ENCODE measurements around the gene CARS2. TPM values are rescaled to one million over a fixed set of nuclear protein-coding genes. Genes with fewer than 3 reads are reported as not detected.

CARS2 gene
- total RNA-seq, 2 experiments from 2014 or later = 45.0 to 47.3 TPM

GRCh38 chr13:110624766-110625756, 80.9 kb downstream of the CARS2 start:
- Histone ChIP-seq H3K27ac (ENCODE audit: low read depth, low read length, poor library complexity, severe bottlenecking) (no peak overlapping the region), H2AFZ (ENCODE audit: low read length) (no peak overlapping the region), H3K4me1 (ENCODE audit: insufficient read depth, low read length, poor library complexity, severe bottlenecking) (no peaks in the 10 kb centered on the region), H3K9me2 (ENCODE audit: insufficient read depth, low read length) (no peaks in the 10 kb centered on the region), H3K9me3 (ENCODE audit: low read length) (no peaks in the 10 kb centered on the region), H4K20me1 (ENCODE audit: insufficient read depth, low read length) (no peaks in the 10 kb centered on the region), H3K36me3 (ENCODE audit: insufficient read depth, low read length) (peaks cover 5% of the 10 kb centered on the region; the same call in 1 of the 2 replicates), H3K79me2 (ENCODE audit: insufficient read depth, low read depth, low read length) (peaks cover 17% of the 10 kb centered on the region), H3K4me2 (ENCODE audit: low read length) (no peak overlapping the region), H3K4me3 (ENCODE audit: low read depth, low read length, poor library complexity, severe bottlenecking) (no peak overlapping the region)
- intact Hi-C loops (cut with micrococcal nuclease; ENCODE audit: unreplicated experiment) = no loop called here
- BruUV-seq (replicated peaks) = no TSS peak
- ChIA-PET POLR2A (no interaction called here), CTCF (ENCODE audit: unreplicated experiment) (no interaction called here)
- no peak for DNase-seq (ENCODE audit: low spot score)
- TF ChIP-seq EZH2phosphoT487 (IDR thresholded peaks at IDR 0.05; ENCODE audit: borderline replicate concordance, low read depth, low read length) = no peak
- TF ChIP-seq CTCF (conservative IDR thresholded peaks at IDR 0.05; ENCODE audit: low read length) = no peak

DNA sequence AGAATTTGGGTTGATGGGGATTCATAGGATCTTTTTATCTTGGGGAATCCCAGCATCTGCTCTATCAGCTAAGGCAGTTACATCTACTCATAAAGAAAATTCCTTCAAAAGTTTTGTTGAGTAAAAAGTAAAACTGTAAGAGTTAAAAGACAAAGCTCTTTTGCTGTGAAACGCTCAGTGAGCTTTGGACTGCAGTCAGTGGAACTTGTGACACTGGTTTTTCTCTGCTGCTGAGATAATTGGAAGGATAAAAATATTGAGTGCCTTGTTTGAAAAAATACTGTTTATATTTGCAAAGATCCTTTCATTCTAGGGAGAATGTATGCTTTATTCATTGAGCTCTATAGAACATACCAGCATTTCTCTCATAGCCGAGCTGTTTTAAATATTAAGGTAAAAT, 85.3 kb downstream of the CARS2 start:
- TF ChIP-seq CTCF (conservative IDR thresholded peaks at IDR 0.05; ENCODE audit: low read length) = no peak
- no peak for TF ChIP-seq EZH2phosphoT487 (IDR thresholded peaks at IDR 0.05; ENCODE audit: borderline replicate concordance, low read depth, low read length)

DNA sequence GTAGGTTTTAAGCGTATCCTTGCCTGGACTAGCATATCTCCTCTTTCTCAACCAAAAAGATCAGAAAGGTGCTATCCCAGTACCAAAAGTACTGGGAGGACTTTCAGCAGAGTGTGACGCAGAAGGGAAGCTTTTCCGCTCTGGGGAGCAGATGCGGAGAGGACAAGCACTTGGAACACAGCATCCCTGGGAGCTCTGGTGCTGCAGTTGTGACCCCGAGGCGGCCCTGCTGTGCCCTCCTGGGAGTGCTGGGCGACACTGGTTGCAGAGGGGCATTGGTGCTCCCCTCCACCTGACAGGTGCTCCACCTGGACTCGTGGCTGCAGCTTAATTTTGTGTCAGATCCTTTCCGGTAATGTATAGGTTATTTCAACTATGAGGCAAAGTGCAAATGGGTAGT, 87.1 kb downstream of the CARS2 start:
- no peaks in the 10 kb centered on the region for H4K20me1 ChIP-seq (ENCODE audit: insufficient read depth, low read length)
- no peak for TF ChIP-seq CTCF (conservative IDR thresholded peaks at IDR 0.05; ENCODE audit: low read length)
- TF ChIP-seq EZH2phosphoT487 (IDR thresholded peaks at IDR 0.05; ENCODE audit: borderline replicate concordance, low read depth, low read length) = no peak
- POLR2A ChIA-PET = no interaction called here

More for the DNA sequence above, 85.3 kb downstream of the CARS2 start:
- POLR2A ChIA-PET = interaction anchor here (0.6 to 0.7 kb wide), 4 partner anchors 16 to 138 kb away, joined by 3 to 5 read pairs (median 4); no protein-coding TSS in a partner anchor
- Histone ChIP-seq H3K36me3 (ENCODE audit: insufficient read depth, low read length) (peaks cover 5% of the 10 kb centered on the region; the same call in 1 of the 2 replicates), H3K9me3 (ENCODE audit: low read length) (no peaks in the 10 kb centered on the region), H3K27ac (ENCODE audit: low read depth, low read length, poor library complexity, severe bottlenecking) (no peak overlapping the region), H3K4me3 (ENCODE audit: low read depth, low read length, poor library complexity, severe bottlenecking) (no peak overlapping the region), H2AFZ (ENCODE audit: low read length) (no peak overlapping the region), H4K20me1 (ENCODE audit: insufficient read depth, low read length) (no peaks in the 10 kb centered on the region), H3K79me2 (ENCODE audit: insufficient read depth, low read depth, low read length) (peaks cover 55% of the 10 kb centered on the region), H3K4me1 (ENCODE audit: insufficient read depth, low read length, poor library complexity, severe bottlenecking) (peaks cover 11% of the 10 kb centered on the region), H3K4me2 (ENCODE audit: low read length) (no peak overlapping the region), H3K9me2 (ENCODE audit: insufficient read depth, low read length) (no peaks in the 10 kb centered on the region)
- intact Hi-C loops (cut with micrococcal nuclease; ENCODE audit: unreplicated experiment) = no loop called here
- no peak for DNase-seq (ENCODE audit: low spot score)
- CTCF ChIA-PET (ENCODE audit: unreplicated experiment) = no interaction called here
- no TSS peak for BruUV-seq (replicated peaks)

More for the DNA sequence above, 87.1 kb downstream of the CARS2 start:
- no peak overlapping the region for H2AFZ ChIP-seq (ENCODE audit: low read length)
- CTCF ChIA-PET (ENCODE audit: unreplicated experiment) = no interaction called here
- no peak overlapping the region for H3K4me3 ChIP-seq (ENCODE audit: low read depth, low read length, poor library complexity, severe bottlenecking)
- no peaks in the 10 kb centered on the region for H3K9me2 ChIP-seq (ENCODE audit: insufficient read depth, low read length)
- no peaks in the 10 kb centered on the region for H3K9me3 ChIP-seq (ENCODE audit: low read length)
- no TSS peak for BruUV-seq (replicated peaks)
- no peak for DNase-seq (ENCODE audit: low spot score)
- H3K36me3 ChIP-seq (ENCODE audit: insufficient read depth, low read length) = peaks cover 5% of the 10 kb centered on the region; the same call in 1 of the 2 replicates
- no peak overlapping the region for H3K27ac ChIP-seq (ENCODE audit: low read depth, low read length, poor library complexity, severe bottlenecking)
- H3K4me2 ChIP-seq (ENCODE audit: low read length) = no peak overlapping the region
- H3K79me2 ChIP-seq (ENCODE audit: insufficient read depth, low read depth, low read length) = peaks cover 55% of the 10 kb centered on the region
- peaks cover 14% of the 10 kb centered on the region for H3K4me1 ChIP-seq (ENCODE audit: insufficient read depth, low read length, poor library complexity, severe bottlenecking)
- intact Hi-C loops (cut with micrococcal nuclease; ENCODE audit: unreplicated experiment) = loop anchor here (5.0 to 10.0 kb wide), 2 partner anchors 96 to 146 kb away; partner anchors contain the start of gene ING1

Measured in OCI-LY7 (cell line).